SW480 (cell line): Measurements from ENCODE around the gene MYO15A.

Experiments
- DNase-seq: peaks from one replicate; pipeline ENCODE4 v3.0.0-alpha.2; 2016; ENCODE audit warnings: low spot score

MYO15A gene

DNA sequence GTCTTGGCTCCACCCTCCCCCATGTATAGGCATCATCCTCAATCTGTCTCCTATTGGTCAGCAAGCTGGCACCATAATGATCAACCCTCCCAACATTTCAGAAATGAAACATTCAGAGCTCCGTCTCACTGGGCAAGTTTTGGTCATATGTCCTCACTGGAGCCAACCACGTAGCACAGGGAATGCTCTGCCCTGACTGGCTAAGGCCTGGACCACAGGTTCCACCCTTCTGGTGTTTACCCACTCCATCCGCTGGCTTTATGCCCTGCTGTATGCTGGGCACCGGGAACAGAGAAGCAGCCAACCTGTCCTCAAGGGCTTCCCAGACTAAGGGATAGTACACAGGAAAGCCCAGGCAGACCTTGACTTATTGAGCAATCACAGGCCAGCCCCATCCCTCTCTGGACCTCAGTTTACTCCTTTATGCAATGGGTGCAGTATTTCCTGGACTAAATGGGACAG lies 20.5 kb downstream of the MYO15A start:
- DNase-seq: peak; percentile 63

GRCh38 chr17:18132711-18133110 lies 24.2 kb downstream of the MYO15A start:
- DNase-seq: no peak

GRCh38 chr17:18136357-18136756 lies 27.8 kb downstream of the MYO15A start:
- no peak for DNase-seq

GRCh38 chr17:18138065-18138749 lies 29.7 kb downstream of the MYO15A start:
- no peak for DNase-seq

DNA sequence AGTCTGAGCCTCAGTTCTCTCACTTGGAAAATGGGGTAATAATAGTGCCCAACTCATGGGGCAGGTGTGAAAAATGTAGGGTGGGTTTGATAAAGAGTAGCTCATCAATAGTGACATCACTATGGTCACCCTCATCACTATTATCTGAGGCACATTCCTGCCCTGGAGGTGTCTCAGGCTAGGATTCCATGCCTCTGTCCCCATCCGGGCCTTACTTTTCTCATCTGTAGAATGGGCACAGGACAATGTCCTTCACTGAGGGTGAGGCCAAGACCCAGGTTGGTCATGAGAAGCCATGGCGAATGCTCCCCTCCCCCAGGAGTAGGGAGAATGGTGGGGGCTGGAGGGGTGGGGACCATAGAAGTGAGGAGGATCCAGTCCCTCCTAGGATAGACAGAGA lies 30.5 kb downstream of the MYO15A start:
- no peak for DNase-seq

DNA sequence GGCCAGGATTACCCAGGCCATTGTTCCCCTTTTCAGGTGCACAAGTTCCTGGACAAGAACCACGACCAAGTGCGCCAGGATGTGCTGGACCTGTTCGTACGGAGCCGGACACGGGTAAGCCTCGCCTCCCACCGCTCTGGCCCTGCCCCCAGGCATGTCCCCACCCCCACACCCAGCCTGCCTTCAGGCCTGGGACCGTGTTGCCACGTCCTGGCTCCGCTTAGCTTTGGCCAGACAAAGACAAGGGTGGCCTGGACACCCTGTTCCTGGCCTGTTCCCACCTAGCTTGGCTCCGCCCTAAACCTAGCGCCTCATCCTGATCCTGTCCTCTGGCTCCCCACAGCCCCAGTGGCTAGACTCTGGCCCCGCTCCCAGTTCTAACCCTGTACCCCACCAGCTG lies 30.9 kb downstream of the MYO15A start:
- no peak for DNase-seq

DNA sequence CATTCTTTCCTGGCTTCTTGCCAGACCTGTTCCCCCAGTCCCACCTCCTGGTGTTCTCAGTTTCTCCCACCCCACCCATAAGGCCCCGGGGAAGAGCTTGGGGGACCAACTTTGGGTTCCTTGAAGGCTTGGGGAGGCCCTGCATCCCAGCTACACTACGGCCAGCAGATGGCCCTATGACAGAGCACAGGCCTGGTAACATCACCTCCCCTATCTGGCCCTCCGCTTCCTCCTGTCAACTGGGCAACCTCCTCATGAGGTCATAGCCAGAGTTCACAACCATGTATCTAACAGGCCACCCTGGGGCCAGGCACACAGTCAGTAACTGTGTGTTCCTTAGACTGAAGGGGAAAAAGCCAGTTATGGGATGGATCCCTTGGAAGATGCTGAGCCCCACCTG lies 31.4 kb downstream of the MYO15A start:
- peak; percentile 29 for DNase-seq

- no peak for DNase-seq
Observed at GRCh38 chr17:18140648-18141047, 32.1 kb downstream of the MYO15A start.

DNA sequence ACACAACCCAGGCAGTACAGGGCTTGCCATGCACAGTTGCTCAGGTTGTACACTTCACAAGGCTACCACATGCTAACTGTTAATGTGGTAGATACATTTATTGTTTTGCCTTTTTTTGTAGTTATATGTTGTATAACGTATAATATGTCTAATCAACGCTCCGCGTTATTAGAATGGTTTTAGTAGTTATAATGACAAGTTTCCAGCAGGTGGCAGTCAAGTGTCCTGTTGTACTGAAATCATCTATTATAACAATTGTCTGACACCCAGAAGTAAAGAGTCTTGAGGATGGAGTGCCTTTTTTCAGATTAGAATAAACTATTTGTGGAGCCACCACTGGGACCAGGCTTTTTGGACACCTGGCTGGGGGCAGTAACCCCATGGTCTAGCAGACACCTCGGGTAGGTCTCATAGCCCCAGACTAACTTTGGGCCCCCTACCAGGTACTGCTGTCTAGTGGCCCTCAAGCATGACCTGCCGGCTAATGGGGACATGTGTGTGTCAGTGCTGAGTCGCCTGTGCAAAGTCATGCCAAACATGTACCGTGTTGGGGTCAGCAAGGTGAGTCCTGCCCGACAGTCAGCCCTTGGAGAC lies 32.8 kb downstream of the MYO15A start:
- peak; percentile 63 for DNase-seq

DNA sequence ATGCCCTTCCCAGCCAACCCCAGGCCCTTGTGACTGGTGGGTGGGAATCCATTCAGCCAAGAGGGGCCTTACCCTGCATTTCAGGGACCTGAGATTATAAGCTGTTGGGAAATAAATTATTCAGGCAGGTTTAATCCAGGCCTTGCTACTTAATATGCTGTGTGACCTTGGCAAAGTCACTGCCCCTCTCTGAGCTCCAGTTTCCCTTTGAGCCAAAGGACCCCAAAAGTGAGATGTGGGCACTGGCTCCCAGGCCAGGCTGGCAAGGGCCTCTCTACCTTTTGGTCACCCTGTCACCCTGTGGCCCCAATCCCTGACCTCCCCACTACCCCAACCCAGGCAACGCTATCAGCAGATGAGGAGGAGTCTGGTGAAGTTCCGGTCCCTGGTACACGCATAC lies 33.9 kb downstream of the MYO15A start:
- no peak for DNase-seq

- DNase-seq: no peak
Observed at GRCh38 chr17:18143044-18143936, 34.7 kb downstream of the MYO15A start.

- DNase-seq: no peak
Observed at GRCh38 chr17:18144261-18144660, 35.7 kb downstream of the MYO15A start.

DNA sequence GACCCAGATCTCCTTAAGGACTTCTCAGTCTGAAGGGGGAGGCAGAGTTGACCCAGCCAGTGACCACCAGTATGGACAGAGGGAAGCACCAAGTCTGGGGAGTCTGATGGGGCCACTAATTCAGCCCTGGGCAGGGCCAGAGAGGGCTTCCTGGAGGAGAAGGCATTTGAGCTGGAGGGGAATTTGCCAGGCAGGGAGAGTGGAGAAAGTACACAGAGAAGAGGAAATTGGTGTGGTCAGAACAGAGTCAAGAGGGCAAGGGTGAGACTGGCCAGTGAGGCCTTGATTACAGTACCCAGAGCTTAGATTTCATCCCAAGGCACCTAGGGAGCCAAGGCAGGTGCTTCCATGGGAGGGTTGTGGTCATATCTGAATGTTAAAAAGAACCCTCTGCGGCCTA lies 36.3 kb downstream of the MYO15A start:
- no peak for DNase-seq

DNA sequence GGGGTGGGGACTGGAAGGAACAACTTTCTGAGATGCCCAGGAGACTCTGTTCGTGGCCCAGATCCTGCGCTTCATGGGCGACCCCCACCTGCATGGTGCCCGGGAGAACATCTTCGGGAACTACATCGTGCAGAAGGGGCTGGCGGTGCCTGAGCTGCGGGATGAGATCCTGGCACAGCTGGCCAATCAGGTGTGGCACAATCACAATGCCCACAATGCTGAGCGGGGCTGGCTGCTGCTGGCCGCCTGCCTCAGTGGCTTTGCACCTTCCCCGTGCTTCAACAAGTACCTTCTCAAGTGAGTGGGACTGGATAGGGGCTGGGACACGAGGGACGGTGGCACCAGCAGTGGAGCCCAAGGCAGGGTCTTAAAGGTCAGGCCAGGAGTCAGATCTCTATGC lies 37.3 kb downstream of the MYO15A start:
- no peak for DNase-seq

DNA sequence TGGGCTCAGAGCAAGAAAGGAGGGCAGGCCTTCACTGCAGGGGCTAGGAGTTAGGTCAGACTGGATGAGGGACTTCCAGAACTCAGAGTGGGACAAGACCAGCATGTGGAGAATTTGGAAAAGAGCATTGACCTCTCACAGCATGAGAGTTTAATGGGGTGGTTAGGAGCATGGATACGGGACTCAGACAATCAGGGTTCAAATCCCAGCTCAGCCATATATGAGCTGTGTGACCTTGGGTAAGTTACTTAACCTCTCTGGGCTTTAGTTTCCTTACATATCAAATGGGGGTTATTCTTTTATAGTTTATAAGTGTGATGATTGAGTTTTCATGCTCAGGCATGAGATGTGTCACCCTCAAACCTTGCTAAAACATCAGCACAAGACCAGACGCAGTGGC lies 37.7 kb downstream of the MYO15A start:
- no peak for DNase-seq

GRCh38 chr17:18146980-18147379 lies 38.4 kb downstream of the MYO15A start:
- no peak for DNase-seq

GRCh38 chr17:18148586-18148985 lies 40.0 kb downstream of the MYO15A start:
- no peak for DNase-seq

GRCh38 chr17:18151290-18151689 lies 42.7 kb downstream of the MYO15A start:
- DNase-seq: no peak

DNA sequence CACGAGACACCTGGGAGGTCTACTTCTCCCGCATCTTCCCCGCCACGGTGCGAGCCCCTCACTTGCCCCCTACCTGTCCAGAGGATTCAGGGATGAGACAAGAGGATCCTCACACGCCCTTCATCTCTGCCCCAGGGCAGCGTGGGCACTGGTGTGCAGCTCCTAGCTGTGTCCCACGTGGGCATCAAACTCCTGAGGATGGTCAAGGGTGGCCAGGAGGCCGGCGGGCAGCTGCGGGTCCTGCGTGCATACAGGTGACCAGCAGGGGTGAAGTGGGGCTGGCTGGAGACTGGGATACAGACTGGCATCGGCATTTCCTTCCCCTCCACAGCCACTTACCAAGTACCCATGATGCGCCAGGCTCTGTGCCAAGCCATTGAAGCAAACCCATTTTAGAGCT lies 46.6 kb downstream of the MYO15A start:
- DNase-seq: no peak

DNA sequence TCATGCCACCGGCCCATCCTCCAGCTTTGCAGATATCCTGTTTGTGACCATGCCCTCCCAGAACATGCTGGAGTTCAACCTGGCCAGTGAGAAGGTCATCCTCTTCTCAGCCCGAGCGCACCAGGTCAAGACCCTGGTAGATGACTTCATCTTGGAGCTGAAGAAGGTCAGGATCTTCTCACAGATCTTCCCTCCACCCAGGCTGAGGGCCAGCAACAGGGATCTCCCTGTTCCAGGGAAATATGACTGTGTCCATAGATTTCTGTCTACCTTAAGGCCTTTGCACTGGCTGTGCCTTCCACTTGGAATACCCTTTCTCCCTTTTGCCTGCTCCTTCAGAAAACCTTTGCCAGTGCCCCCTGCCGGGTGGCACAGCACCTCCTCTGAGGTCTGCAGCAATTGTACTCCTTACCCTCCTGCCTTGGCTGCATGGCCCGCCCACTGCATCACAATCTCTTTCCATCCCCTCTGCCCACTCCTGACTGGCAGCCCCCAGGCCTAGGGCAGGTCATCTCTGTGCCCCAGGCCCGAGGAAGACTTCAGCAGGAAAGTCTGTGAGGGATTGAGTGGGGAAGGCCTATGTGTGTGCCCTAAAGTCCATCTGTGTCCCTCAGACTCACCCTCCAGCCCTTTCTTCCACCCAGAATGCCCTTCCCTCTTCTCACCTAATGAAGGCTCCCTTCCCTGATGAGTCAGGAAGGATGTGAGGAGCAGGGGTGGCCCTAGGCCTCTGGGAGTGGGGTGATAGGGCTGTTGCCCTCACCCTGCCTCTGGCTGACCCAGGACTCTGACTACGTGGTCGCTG lies 47.8 kb downstream of the MYO15A start:
- DNase-seq: no peak

DNA sequence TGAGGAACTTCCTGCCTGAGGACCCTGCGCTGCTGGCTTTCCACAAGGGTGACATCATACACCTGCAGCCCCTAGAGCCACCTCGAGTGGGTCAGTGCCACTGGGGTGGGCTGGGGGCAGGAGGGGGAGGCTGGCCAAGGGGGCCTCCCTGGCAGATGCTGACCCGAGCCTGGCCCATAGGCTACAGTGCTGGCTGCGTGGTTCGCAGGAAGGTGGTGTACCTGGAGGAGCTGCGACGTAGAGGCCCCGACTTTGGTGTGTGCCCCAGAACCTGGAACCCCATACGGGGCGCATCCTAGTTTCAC lies 48.4 kb downstream of the MYO15A start:
- no peak for DNase-seq

GRCh38 chr17:18157354-18157985 lies 48.9 kb downstream of the MYO15A start:
- no peak for DNase-seq
